ENCODE measurements around the gene ZNF275.

GRCh38 chrX:153353416-153353815 is 19.5 kb downstream of the ZNF275 start:
- no peak for TF ChIP-seq GATA3 (IDR thresholded peaks at IDR 0.05; ENCODE audit: low read depth, low read length)
- no peak for TF ChIP-seq GATA2 (IDR thresholded peaks at IDR 0.05; ENCODE audit: low read depth, low read length)

All from SH-SY5Y (cell line).